Activated gamma-delta T cell treated with anti-CD3 and anti-CD28 coated beads, Interleukin-2, amount 50 U/mL, for 16 hours (primary cell): ENCODE measurements around the gene ASTL.
"Not testable (repeated sequence)": the region's sequence is repeated elsewhere in the genome, so short reads cannot be mapped to it uniquely, and the experiment has no call there.

Source experiments
- DNase-seq: peaks from one replicate; pipeline ENCODE4 v3.0.0-alpha.2; 2020; ENCODE audit warnings: low read depth

The ASTL gene

DNA sequence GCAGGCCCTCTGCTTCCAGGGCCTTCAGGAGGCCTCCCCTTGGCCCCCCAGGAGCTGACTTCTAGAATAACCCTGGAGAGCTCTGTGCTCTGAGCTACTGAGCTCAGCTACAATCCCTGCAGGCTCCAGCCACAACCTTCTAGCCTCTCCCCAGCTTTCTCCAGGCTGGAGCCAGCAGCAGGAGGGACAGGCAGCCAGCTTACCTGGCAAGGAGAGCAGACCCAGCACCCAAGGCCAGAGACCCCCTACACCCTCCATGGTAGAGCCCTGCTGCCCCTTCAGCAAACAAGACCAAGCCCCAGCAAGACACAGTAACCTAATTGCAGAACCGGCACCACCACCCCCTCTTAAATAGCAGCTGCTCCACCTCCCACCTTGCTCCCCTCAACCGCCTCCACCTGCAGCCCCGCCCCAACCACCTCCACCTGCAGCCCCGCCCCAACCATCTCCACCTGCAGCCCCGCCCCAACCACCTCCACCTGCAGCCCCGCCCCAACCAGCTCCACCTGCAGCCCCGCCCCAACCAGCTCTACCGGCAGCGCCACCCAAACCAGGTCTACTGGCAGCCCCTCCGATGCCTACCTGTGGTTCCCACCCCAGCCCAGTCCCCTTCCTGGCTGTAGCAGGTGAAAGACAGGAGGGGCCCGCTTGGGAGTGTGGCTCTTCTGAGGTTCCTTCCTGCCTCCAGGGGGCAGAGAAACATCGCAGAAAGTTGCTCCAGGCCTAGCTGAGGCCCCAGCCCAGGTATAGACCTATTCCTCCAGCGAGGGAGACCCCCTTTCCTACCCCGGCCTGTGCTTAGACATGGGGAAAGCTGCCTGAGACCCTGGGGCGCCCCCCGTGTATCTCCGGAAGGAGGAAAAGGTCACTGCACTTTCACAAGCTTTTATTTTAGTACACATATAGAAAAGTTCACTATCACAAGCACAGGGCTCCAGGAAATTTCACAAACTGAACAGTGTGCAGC, at the start of gene ASTL:
Gene ASTL, minus strand, starts transcription at position 324 of the 967 bp plus-strand sequence. Its CDS starts 66 bp downstream, at position 258.
- DNase-seq = peak; percentile 40

DNA sequence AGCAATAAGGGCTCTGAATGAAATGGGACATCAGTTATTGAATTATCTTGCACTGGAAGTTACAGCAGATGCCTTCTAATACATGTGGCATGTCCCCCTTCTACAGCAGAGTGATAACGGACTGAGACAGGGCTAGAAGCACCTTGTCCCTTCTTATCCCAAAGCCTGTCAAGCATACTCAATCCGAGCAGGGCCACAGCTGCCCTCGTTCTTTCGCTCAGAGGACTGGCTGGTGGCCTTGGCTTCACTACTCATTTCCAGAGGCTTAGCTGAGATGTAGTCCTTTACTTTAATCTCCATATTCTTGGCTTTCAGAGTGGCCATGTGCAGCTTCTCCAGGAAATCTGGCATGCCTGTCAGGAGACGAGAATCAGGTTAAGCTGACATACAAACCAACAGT, 48.3 kb upstream of the ASTL start:
- no peak for DNase-seq

DNA sequence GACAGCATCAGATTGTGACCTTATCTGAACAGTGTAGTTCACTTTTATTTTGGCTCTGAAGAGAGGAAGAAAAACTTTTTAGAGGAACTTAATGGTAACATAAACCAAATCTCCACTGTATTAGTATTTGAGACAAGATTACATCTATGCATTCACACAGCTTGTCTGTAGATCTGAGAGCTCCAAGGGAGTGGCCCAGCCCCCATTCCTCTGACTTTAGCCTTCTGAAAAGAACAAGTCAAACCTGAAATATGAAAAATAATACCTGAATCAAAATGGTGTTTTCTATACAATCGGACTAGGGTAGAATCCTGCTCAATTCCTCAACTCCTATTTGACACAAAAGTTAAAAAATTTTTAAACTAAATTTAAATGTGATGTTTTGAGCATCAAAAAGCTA, 47.2 kb upstream of the ASTL start:
- DNase-seq = no peak

DNA sequence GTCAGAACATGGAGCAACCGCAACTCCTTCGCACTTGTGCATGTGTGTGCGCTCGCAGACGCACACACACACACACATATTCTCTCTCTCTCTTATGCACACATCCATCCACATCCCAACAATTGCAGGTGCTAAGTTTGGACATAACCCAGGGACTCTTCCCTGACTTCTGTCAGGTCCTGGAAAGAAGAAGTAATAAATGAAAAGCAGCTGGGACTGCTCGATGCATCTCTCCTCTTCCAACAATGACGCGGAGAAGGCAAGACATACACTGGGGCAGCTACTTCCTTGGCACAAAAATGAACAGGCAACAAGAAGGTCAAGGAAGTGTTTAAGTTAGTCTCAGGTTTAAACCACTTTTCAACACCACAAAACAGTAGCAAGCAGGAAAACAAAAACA, 46.7 kb upstream of the ASTL start:
- DNase-seq = no peak

DNA sequence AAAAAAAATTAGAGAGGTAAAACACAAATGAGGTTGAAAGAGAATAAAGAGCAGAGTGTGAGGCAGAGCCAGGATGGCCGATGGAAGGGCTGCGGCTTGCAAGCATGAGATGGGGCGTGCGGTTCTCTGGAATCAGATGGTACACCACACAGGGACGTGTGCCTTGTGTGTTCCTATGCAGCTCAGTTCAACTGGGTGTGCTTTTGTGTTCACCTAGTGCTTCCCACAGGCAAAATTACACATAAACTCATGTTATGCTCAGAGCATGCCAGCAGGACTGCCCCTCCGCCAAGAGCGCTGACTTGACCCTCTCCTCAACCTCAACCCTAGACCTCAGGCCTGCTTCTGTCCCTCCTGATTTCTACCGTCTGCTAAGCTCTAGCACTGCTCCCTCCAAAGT, 45.9 kb upstream of the ASTL start:
- DNase-seq = no peak

DNA sequence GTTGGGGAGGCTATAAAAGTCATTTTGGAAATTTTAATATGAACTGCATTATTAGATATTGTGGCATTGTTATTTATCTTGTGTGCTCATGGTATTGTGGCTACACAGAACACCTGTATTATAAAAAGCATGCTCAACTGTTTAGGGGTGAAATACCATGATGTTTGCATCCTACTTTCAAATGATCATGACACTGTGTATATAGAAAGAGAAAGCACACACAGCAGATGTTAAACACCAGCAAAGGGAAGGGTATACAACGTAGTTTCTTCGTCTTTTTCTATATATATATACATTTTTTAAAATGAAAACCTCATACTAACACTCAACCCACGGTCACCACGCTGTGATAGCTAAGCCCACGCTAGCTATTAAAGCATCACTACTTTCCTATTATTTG, 43.2 kb upstream of the ASTL start:
- DNase-seq = no peak

DNA sequence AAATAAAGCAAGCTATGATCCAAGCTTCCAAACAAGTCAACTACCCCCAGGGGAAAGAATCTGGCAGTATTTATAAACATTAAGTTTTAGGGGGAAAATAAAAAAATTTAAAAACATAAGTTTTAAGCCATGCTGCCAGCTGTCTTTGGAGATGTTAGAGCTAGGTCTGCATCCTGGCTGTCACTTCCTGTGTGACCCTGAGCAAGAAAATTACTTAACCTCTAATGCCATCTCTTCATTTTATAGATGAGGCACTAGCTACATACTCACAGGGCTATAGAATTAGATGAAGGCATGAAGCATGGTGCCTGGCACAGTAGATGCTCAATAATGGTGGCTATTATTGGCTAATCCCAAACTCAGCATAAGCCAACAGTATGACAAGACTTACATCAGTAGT, 42.2 kb upstream of the ASTL start:
- DNase-seq = no peak

DNA sequence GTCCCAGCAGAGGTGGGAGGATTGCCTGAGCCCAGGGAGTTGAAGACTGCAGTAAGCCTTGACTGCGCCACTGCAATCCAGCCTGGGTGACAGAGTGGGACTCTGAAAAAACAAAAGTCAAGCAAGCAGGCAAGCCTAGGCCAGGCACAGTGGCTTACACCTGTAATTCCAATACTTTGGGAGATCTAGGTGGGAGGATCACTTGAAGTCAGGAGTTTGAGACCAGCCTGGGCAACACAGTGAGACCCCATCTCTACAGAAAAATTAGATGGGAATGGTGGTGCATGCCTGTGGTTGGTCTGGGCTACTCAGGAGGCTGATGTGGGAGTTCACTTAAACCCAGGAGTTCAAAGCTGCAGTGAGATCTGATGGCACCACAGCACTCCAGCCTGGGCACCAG, 41.7 kb upstream of the ASTL start:
- no peak for DNase-seq

DNA sequence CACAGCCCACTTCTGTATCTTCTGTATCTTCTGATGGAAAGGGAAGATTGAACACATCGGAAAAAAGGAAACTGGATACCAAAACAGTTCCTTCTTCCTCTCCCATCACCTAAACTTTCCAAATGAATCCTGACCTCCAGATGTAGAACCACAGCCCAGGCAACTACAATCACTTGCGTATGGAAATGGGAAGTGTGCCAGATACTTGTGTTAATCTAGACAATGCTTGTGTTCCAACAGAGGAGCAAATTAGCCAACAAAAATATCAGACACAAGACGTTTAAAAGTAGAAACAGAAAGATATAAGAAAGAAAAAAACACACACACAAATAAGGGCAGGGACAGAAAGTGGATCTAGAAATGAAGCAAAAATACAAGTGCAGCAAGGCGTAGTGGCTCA, 38.4 kb upstream of the ASTL start:
- no peak for DNase-seq

DNA sequence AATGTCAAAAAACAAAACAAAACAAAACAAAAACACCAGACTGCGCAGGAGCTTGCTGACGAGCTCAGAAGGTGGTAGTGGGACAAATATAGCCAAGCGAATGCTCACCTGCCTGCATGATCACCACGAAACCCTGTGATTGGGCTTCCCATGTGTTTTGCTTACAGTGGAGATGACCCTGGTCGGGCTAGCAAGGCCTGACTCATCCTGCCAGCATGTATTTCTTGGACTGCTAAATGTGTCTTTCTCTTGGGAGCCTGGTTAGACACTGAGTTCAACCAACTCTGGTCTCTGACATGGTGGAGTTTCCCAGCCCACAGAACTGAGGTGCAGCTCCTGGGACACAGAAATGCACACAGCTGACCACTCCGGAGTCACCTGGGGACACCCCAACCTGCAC, 37.6 kb upstream of the ASTL start:
- DNase-seq = no peak

DNA sequence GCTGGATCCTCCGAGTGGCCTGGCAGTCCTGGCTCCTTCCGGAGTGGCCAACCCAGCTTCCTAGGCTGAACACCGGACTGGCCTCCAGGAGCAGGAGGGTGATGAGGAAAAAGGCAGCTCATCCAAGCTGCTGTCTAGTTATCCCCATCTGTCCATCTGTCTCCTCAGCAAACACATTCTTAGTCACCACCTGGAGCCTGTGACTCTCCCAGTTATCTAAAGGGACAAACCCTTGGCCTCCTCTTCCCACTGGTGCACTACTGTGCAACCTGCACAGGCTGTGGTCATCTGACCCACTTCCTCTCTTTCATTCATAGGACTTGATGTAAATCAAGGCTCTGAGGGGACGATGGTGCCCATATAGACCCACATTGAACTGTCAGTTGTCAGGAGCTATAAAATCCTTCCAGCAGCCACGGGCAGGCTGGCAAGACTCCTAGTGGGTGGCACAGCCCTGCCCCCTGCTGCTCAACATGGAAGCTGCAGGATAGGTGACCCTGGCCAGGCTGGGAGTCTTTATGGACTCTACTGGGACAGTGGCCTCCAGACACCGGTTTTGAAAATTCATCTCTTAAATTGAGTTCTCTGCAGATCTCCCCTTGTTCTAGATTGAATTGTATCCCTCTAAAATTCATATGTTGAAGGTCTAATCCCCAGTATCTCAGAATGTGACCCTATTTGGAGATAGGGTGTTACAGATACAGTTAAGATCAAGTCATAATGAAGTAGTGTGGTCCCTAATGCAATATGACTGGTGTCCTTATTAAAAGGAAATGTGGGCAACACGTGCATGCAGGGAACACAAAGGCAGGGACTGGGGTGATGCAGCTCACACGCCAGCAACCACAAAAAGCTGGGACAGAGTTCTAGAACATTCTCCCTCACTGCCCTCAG, 36.2 kb upstream of the ASTL start:
- peak; percentile 77 for DNase-seq

DNA sequence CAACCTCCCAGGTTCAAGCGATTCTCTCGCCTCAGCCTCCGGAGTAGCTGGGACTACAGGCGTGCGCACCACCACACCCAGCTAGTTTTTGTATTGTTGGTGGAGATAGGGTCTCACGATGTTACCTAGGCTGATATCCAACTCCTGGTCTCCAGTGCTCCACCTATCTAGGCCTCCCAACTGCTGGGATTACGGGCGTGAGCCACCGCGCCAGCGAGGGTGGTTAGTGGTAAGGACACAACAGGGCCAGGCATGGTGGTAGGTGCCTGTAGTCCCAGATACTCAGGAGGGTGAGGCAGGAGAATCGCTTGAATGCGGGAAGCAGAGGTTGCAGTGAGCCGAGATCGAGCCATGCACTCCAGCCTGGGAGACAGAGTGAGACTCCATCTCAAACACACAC, 33.5 kb upstream of the ASTL start:
- DNase-seq = no peak

DNA sequence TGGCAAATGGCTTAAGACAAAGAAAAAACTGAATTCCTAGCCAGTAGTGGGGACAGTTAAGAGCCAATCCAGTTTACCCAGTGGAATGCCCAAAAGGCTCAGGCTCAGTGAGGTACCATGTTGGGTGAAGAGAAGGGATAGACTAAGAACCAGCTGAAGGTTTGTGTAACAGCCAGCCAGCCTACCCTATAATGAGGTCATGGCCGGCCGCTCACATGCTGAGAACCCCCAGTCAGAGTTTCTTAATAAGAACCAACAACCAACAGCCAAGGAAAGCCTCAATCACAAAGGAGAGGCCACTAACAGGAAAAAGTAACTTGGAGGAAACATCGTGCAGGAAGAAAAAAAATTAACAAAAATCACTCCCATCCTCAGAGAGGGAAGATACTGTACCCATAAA, 32.3 kb upstream of the ASTL start:
- no peak for DNase-seq

DNA sequence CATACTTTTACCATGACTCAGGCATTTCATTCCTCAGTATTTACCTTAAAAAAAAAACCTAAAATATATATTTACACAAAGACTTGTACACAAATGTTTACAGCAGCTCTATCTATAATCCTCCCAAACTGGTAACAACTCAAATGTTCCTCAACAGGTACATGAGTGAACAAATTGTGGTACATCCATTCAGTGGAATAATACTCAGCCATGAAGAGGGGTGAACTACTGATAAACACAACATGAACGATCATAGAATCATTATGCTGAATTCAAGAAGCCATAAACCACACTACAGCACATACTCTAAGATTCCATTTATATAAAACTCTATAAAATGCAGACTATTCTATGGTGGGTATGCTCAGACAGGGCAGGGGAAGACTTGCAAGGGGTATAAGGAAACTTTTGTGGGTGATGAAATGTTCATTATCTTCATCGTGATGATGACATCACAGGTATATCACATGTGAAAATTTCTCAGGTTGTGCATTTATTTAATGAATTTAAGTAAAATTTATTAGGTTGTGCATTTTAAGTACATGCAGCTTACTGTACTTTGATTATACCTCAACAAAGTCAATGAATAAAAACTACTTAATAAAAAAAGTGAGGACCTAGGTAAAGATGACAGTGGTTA, 31.7 kb upstream of the ASTL start:
- DNase-seq = no peak

DNA sequence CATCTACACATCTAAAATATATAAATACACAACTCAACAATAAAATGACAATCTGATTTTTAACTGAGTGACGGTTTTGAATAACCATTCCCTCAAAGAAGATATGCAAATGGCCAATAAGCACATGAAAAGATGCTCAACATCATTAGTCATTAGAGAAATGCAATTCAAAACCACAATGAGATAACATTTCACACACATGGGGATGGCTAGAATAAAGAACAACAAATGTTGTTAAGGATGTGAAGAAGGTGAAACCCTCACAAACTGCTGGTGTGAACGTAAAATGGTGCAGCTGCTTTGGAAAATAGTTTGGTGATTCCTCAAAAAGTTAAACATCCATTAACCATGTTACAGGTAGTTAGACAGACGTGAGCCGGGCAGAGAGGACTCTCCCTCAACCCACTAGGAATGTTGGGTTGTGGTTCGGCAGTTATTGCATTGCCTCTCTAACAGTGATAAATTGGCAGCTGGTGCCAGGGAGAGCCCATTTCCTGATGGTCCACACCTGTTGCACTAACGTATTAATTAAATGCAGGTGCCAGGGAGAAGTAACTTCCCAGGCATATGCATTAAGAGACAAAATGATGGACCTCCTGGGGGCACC, 29.2 kb upstream of the ASTL start:
- no peak for DNase-seq

DNA sequence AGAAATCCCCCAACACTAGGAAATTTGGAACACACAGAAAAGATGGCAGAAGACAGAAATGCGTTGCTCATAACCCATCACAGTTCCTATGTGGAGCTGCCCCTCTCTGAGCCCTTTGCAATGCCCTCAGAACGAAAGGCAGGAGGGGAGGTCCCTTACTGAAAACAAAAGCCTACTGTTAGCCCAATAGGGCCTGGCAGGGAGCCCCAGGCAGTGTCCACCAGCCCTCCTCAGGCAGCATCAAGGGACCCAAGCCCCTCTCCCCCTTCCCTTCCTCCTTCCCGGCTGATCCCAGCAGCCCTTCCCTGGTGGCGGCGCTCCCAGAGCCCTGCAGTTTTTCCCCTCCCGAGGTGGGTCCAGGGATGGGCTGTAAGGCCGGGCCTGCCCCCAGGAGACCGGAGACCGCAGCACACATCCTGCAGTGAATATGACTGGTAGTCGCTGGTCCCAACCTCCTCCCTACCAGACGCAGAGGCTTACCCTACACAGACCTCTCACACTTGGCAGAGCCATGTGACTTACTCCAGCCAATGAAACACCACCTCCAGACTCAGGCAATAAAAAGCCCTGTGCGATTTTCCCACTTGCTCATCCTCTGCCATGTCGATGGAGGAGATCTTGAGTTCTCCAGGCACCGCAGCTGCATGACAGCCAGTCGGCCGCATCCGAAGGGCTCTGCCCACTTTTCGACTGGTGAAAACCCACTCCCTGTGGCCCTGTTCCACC, 26.3 kb upstream of the ASTL start:
- DNase-seq = no peak

DNA sequence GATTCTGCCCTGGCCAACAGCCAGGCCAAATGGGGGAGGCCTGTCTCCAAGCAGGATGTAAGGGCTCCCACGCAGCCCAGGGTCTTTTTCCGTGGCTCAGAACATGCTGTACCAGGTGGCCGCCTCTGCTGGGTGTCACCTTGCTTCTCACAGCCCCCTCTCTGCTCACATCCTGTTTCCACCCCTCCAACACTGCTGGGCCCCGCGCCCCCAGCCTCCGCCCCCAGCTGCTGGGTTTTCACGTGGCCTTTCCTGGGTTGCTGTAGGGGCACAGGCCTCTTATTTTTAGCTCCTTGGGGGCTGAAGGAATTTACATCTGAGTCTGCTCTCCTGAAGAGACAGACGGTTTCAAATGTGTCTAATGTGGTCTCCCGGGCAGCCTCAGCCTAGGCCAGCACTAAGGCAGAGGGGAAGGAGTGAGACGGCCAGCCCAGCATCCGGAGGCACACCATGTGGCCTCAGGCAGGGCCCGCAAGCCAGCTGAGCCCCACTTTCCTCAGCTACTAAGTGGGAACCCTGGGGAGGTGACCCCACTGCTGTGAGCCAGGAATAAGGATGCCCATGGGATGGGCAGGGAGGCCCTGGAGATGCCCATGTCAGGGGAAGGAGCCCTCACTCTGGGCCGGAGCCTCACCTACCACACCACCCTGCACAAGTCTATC, 25.6 kb upstream of the ASTL start:
- peak; percentile 78 for DNase-seq

DNA sequence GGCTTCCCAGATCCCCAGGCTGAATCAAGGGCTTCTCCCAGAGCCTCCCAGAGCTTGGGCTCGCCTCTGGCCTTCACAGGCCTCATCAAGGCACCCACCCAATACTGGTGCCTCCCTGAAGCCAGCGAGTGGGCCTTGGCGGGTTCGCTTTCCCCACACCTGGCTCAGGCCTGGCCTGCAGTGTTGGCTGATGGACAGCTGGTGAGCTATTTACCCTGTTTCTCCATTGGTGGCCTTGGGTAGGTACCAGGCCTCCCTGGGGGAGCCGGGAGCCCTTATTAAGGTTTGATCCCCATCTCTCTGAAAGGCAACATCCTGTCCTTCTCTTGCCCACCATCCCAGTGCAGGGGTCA, 25.1 kb upstream of the ASTL start:
- no peak for DNase-seq

DNA sequence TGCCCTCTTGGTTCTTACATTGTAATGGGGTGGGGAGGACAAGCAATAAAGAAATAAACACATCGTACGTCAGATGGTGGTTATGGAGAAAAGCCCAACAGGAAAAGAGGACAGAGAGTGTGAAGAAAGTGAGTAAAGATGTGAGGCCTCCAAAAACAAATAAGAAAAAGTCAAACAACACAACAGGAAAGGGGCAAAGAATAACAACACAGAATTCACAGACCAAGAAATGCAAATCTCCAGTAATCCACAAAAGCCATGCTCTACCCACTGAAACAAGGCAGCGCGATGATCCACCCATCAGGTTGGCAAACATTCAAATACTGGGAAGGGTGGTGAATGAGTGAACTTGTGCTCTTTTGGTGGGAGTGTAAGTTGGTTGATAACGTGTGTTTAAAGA, 23.6 kb upstream of the ASTL start:
- no peak for DNase-seq

DNA sequence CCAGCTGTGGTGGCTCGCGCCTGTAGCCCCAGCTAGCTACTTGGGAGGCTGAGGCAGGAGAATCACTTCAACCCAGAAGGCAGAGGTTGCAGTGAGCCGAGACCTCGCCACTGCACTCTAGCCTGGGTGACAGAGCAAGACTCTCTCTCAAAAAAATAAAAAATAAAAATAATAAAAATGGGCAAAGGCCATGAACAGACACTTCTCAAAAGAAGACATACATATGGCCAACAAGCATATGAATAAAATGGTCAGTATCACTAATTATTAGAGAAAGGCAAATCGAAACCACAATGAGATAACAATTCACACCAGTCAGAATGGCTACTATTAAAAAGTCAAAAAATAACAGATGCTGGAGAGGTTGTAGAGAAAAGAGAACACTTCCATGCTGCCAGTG, 22.1 kb upstream of the ASTL start:
- not testable (repeated sequence) for DNase-seq
